Vagina (tissue), 2 donors: ENCODE data around the gene CHST6. TPM values are rescaled to one million over a fixed set of nuclear protein-coding genes. Genes with fewer than 3 reads are reported as not detected.
A peak's percentile ranks its signal among the peaks of the same experiment; 100 is the strongest.
"Not testable (repeated sequence)": the region's sequence is repeated elsewhere in the genome, so short reads cannot be mapped to it uniquely, and the experiment has no call there.

Source experiments
- DNase-seq, 2 donors: peaks; one replicate each; pipeline ENCODE4 v3.0.0-alpha.2; 2017; ENCODE audit errors: extremely low spot score in 2 of 2
- H3K27ac ChIP-seq: fragments of 200-600 bp; sonication (generic); one replicate; pipeline ENCODE4 v1.5.1; 2019
- H3K27me3 ChIP-seq: fragments of 200-600 bp; sonication (generic); one replicate; pipeline ENCODE4 v1.5.1; 2019
- H3K36me3 ChIP-seq, 2 donors: fragments of 200-600 bp; sonication (generic); one replicate each; pipeline ENCODE4 v1.5.1; 2017 to 2019
- H3K4me1 ChIP-seq: fragments of 200-600 bp; sonication (generic); one replicate; pipeline ENCODE4 v1.5.1; 2019
- H3K4me3 ChIP-seq, 2 donors: fragments of 200-600 bp; sonication (generic); 1 replicate in 1 of 2; 2 replicates in 1 of 2; pipeline ENCODE4 v1.5.1; 2016 to 2019
- H3K9me3 ChIP-seq: fragments of 200-600 bp; sonication (generic); one replicate; pipeline ENCODE4 v1.5.1; 2019
- POLR2A ChIP-seq, 2 donors: fragments of 450-650 bp; IDR thresholded peaks; one replicate each; pipeline ENCODE4 v1.6.1; 2017; ENCODE audit warnings: antibody characterized with exemption in 2 of 2, mild to moderate bottlenecking in 2 of 2, moderate library complexity in 2 of 2
- POLR2AphosphoS5 ChIP-seq, 2 donors: sonication (generic); formaldehyde crosslinking; IDR thresholded peaks; one replicate each; pipeline ENCODE4 v1.9.0; 2017; ENCODE audit warnings: antibody characterized with exemption in 2 of 2, mild to moderate bottlenecking in 2 of 2, low read depth in 1 of 2; ENCODE audit not compliant: insufficient read depth in 1 of 2
- intact Hi-C: fragments of 100-400 bp; cut with DNase I; formaldehyde crosslinking; loops from one replicate; pipeline ENCODE4 v1.15.1; 2023
- total RNA-seq: library from RNA; depleted of rRNA; stranded (reverse); fragments of >200 nt; gene quantifications from one replicate; pipeline ENCODE4 v1.2.3, GENCODE V29; 2016
- TF ChIP-seq, protein P1 (sequence below), 3 experiments: fragments of 450-650 bp in 2 of 3; fragments of 200-600 bp in 1 of 3; sonication (generic) in 1 of 3; IDR thresholded peaks; one replicate each; pipeline ENCODE4 v1.5.1; 2017 to 2019; ENCODE audit warnings: antibody characterized with exemption in 3 of 3, mild to moderate bottlenecking in 2 of 3, moderate library complexity in 2 of 3

The CHST6 gene
- total RNA-seq, 1 donor from 2014 or later: 0.25 TPM

DNA sequence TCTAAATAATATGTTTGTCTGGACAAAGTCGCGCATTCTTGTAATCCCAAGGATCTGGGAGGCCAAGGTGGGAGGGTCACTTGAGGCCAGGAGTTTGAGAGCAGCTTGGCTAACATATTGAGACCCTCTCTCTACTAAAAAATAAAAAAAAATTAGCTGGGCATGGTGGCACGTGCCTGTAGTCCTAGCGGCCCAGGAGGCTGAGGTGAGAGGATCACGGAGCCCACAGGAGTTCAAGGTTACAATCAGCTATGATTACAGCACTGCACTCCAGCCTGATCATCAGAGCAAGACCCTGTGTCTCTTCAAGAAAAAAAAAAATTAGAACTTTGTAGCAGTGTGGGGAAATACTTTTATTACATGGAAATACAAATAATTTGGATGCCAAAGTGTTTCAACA is 6.1 kb upstream of the CHST6 start:
- no peaks in the 10 kb centered on the region for H3K36me3 ChIP-seq
- no peak overlapping the region for H3K27ac ChIP-seq
- DNase-seq: no peak
- no peaks in the 10 kb centered on the region for H3K9me3 ChIP-seq
- H3K4me1 ChIP-seq: peaks cover 4% of the 10 kb centered on the region
- H3K4me3 ChIP-seq: no peak overlapping the region
- intact Hi-C loops: no loop called here
- TF ChIP-seq, protein P1, sequence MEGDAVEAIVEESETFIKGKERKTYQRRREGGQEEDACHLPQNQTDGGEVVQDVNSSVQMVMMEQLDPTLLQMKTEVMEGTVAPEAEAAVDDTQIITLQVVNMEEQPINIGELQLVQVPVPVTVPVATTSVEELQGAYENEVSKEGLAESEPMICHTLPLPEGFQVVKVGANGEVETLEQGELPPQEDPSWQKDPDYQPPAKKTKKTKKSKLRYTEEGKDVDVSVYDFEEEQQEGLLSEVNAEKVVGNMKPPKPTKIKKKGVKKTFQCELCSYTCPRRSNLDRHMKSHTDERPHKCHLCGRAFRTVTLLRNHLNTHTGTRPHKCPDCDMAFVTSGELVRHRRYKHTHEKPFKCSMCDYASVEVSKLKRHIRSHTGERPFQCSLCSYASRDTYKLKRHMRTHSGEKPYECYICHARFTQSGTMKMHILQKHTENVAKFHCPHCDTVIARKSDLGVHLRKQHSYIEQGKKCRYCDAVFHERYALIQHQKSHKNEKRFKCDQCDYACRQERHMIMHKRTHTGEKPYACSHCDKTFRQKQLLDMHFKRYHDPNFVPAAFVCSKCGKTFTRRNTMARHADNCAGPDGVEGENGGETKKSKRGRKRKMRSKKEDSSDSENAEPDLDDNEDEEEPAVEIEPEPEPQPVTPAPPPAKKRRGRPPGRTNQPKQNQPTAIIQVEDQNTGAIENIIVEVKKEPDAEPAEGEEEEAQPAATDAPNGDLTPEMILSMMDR (IDR thresholded peaks at IDR 0.05): no peak
- no peak for TF ChIP-seq POLR2A (IDR thresholded peaks at IDR 0.05)
- no peak for TF ChIP-seq POLR2AphosphoS5 (IDR thresholded peaks at IDR 0.05; ENCODE audit: insufficient read depth in 1 of 2, low read depth in 1 of 2)
- H3K27me3 ChIP-seq: no peaks in the 10 kb centered on the region

GRCh38 chr16:75498605-75499322 is 3.5 kb upstream of the CHST6 start:
- H3K4me3 ChIP-seq, DNase-seq, H3K36me3 ChIP-seq, intact Hi-C loops, H3K27ac ChIP-seq, H3K9me3 ChIP-seq, H3K27me3 ChIP-seq: not testable (repeated sequence)
- H3K4me1 ChIP-seq: peaks cover 12% of the 10 kb centered on the region

GRCh38 chr16:75497558-75497957 is 2.3 kb upstream of the CHST6 start:
- Histone ChIP-seq H3K9me3 (no peaks in the 10 kb centered on the region), H3K4me1 (peaks cover 12% of the 10 kb centered on the region), H3K27me3 (no peaks in the 10 kb centered on the region), H3K36me3 (no peaks in the 10 kb centered on the region), H3K4me3 (no peak overlapping the region), H3K27ac (no peak overlapping the region)
- intact Hi-C loops: no loop called here
- DNase-seq: no peak
- TF ChIP-seq POLR2AphosphoS5 (IDR thresholded peaks at IDR 0.05; ENCODE audit: insufficient read depth in 1 of 2, low read depth in 1 of 2): no peak
- TF ChIP-seq, protein P1 (IDR thresholded peaks at IDR 0.05): no peak
- no peak for TF ChIP-seq POLR2A (IDR thresholded peaks at IDR 0.05)

GRCh38 chr16:75494661-75495075 is 573 bp downstream of the CHST6 start:
- intact Hi-C loops: no loop called here
- no peaks in the 10 kb centered on the region for H3K36me3 ChIP-seq

GRCh38 chr16:75494184-75494583 is 1.1 kb downstream of the CHST6 start:
- TF ChIP-seq, protein P1 (IDR thresholded peaks at IDR 0.05): no peak
- TF ChIP-seq POLR2AphosphoS5 (IDR thresholded peaks at IDR 0.05; ENCODE audit: insufficient read depth in 1 of 2, low read depth in 1 of 2) (no peak), POLR2A (IDR thresholded peaks at IDR 0.05) (no peak)
- Histone ChIP-seq H3K4me3 (peak overlapping the region in 1 of 2 donors; percentile 40), H3K9me3 (no peaks in the 10 kb centered on the region), H3K27me3 (no peaks in the 10 kb centered on the region), H3K36me3 (no peaks in the 10 kb centered on the region), H3K27ac (no peak overlapping the region), H3K4me1 (peaks cover 12% of the 10 kb centered on the region)
- no peak for DNase-seq
- intact Hi-C loops: no loop called here

More at GRCh38 chr16:75494661-75495075, 573 bp downstream of the CHST6 start:
- no peak for TF ChIP-seq POLR2AphosphoS5 (IDR thresholded peaks at IDR 0.05; ENCODE audit: insufficient read depth in 1 of 2, low read depth in 1 of 2)
- TF ChIP-seq POLR2A (IDR thresholded peaks at IDR 0.05): no peak
- TF ChIP-seq, protein P1 (IDR thresholded peaks at IDR 0.05): no peak
- H3K27me3 ChIP-seq: no peaks in the 10 kb centered on the region
- peaks cover 12% of the 10 kb centered on the region for H3K4me1 ChIP-seq
- H3K27ac ChIP-seq: no peak overlapping the region
- no peak for DNase-seq
- peak overlapping the region; percentile 40 for H3K4me3 ChIP-seq
- H3K9me3 ChIP-seq: no peaks in the 10 kb centered on the region
